ENCODE data around the gene IP6K3. TPM values are rescaled to one million over a fixed set of nuclear protein-coding genes. Genes with fewer than 3 reads are reported as not detected.

IP6K3 gene
- total and polyA plus RNA-seq, 2 donors: 0.28 to 6.6 TPM

DNA sequence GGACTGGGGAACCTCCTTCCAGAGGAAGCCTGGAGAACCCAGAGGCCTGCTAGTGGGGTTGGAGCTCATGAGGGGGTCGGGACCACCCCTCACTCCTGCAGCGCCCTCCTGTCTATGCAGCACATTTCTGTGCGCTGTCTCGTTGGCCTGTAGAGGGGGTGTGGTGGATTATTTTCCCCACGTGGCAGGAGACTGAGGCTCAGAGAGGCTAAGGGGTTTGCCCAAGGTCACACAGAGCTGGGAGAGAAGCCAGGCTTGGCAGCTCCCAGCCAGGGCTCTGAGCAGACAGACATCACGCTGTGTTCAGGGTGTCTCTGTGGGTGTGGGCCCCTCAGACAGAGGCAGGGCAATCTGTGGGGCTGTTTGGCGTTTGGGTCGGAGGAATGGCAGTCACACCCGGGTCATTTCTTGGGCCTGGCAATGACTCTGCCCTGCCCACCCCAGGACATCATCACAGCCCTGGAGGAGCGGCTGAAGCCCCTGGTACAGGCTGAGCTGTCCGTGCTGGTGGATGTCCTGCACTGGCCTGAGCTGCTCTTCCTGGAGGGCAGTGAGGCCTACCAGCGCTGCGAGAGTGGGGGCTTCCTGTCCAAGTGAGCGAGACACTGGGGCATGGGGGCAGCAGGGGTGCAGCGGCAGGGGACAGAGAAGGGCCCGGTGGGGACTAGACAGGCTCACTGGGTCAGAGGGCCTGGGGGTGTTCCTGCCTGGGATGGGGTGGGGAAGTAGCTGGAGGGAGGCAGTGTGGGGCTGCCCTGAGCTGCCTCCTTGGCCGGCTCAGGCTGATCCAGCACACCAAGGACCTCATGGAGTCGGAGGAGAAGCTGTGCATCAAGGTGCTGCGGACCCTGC is 62.9 kb downstream of the IP6K3 start:
- Histone ChIP-seq H3K9me3 (ENCODE audit: control insufficient read depth in 2 of 2, insufficient read depth in 1 of 2, low read length in 1 of 2) (peaks cover 0 to 1% of the 10 kb centered on the region in 2 donors), H3K27ac (ENCODE audit: low read depth in 1 of 2, low read length in 1 of 2) (no peak overlapping the region), H3K27me3 (ENCODE audit: control insufficient read depth in 2 of 2, insufficient read depth in 1 of 2, low read length in 1 of 2) (no peaks in the 10 kb centered on the region), H3K4me1 (ENCODE audit: control insufficient read depth in 2 of 2, insufficient read depth in 2 of 2, low read length in 2 of 2) (peaks cover 0 to 16% of the 10 kb centered on the region in 2 donors), H3K4me3 (ENCODE audit: low read length in 2 of 2) (no peak overlapping the region), H3K36me3 (ENCODE audit: control insufficient read depth in 2 of 2, insufficient read depth in 2 of 2, low read length in 1 of 2) (peaks cover 87 to 88% of the 10 kb centered on the region in 2 donors)
- WGBS: 95% methylated on average over 19 of the region's 19 CpGs
- DNase-seq (ENCODE audit: low read depth in 6 of 9, low spot score in 9 of 9): no peak

GRCh38 chr6:33683051-33683571 is 63.6 kb downstream of the IP6K3 start:
- H3K36me3 ChIP-seq (ENCODE audit: control insufficient read depth in 2 of 2, insufficient read depth in 2 of 2, low read length in 1 of 2): peaks cover 85 to 88% of the 10 kb centered on the region in 2 donors
- DNase-seq (ENCODE audit: low read depth in 6 of 9, low spot score in 9 of 9): peak in 3 of 9 donors; percentile 41 to 61 (median 45)
- no peak overlapping the region for H3K27ac ChIP-seq (ENCODE audit: low read depth in 1 of 2, low read length in 1 of 2)
- peaks cover 0 to 16% of the 10 kb centered on the region in 2 donors for H3K4me1 ChIP-seq (ENCODE audit: control insufficient read depth in 2 of 2, insufficient read depth in 2 of 2, low read length in 2 of 2)
- WGBS: 74% methylated on average over 15 of the region's 15 CpGs
- H3K4me3 ChIP-seq (ENCODE audit: low read length in 2 of 2): no peak overlapping the region
- H3K27me3 ChIP-seq (ENCODE audit: control insufficient read depth in 2 of 2, insufficient read depth in 1 of 2, low read length in 1 of 2): no peaks in the 10 kb centered on the region
- peaks cover 0 to 1% of the 10 kb centered on the region in 2 donors for H3K9me3 ChIP-seq (ENCODE audit: control insufficient read depth in 2 of 2, insufficient read depth in 1 of 2, low read length in 1 of 2)

- no peak overlapping the region for H3K27ac ChIP-seq (ENCODE audit: low read depth in 1 of 2, low read length in 1 of 2)
- no peaks in the 10 kb centered on the region for H3K27me3 ChIP-seq (ENCODE audit: control insufficient read depth in 2 of 2, insufficient read depth in 1 of 2, low read length in 1 of 2)
- H3K4me3 ChIP-seq (ENCODE audit: low read length in 2 of 2): no peak overlapping the region
- H3K4me1 ChIP-seq (ENCODE audit: control insufficient read depth in 2 of 2, insufficient read depth in 2 of 2, low read length in 2 of 2): peaks cover 0 to 16% of the 10 kb centered on the region in 2 donors
- H3K36me3 ChIP-seq (ENCODE audit: control insufficient read depth in 2 of 2, insufficient read depth in 2 of 2, low read length in 1 of 2): peaks cover 83 to 88% of the 10 kb centered on the region in 2 donors
- no peak for DNase-seq (ENCODE audit: low read depth in 6 of 9, low spot score in 9 of 9)
- 98% methylated on average over 13 of the region's 13 CpGs for WGBS
- H3K9me3 ChIP-seq (ENCODE audit: control insufficient read depth in 2 of 2, insufficient read depth in 1 of 2, low read length in 1 of 2): peaks cover 0 to 1% of the 10 kb centered on the region in 2 donors
Measured at GRCh38 chr6:33682341-33682740, 64.4 kb downstream of the IP6K3 start.

DNA sequence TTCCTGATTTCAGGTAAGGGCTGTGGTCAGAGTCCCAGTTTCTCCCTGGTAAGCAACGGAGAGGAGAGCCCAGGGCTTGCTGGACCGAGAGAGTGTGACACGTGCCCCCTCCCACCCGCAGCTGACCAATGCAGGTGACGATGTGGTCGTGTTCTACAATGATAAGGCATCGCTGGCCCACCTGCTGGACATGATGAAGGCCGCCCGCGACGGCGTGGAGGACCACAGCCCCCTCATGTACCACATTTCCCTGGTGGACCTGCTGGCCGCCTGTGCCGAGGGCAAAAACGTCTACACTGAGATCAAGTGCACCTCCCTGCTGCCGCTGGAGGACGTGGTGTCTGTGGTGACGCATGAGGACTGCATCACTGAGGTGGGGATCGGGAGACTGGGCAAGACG is 66.9 kb downstream of the IP6K3 start:
- peaks cover 74 to 87% of the 10 kb centered on the region in 2 donors for H3K36me3 ChIP-seq (ENCODE audit: control insufficient read depth in 2 of 2, insufficient read depth in 2 of 2, low read length in 1 of 2)
- H3K27me3 ChIP-seq (ENCODE audit: control insufficient read depth in 2 of 2, insufficient read depth in 1 of 2, low read length in 1 of 2): no peaks in the 10 kb centered on the region
- H3K9me3 ChIP-seq (ENCODE audit: control insufficient read depth in 2 of 2, insufficient read depth in 1 of 2, low read length in 1 of 2): no peaks in the 10 kb centered on the region
- 94% methylated on average over 20 of the region's 20 CpGs for WGBS
- H3K4me3 ChIP-seq (ENCODE audit: low read length in 2 of 2): no peak overlapping the region
- peaks cover 0 to 16% of the 10 kb centered on the region in 2 donors for H3K4me1 ChIP-seq (ENCODE audit: control insufficient read depth in 2 of 2, insufficient read depth in 2 of 2, low read length in 2 of 2)
- DNase-seq (ENCODE audit: low read depth in 6 of 9, low spot score in 9 of 9): no peak
- H3K27ac ChIP-seq (ENCODE audit: low read depth in 1 of 2, low read length in 1 of 2): no peak overlapping the region

- Histone ChIP-seq H3K36me3 (ENCODE audit: control insufficient read depth in 2 of 2, insufficient read depth in 2 of 2, low read length in 1 of 2) (peaks cover 69 to 87% of the 10 kb centered on the region in 2 donors), H3K27me3 (ENCODE audit: control insufficient read depth in 2 of 2, insufficient read depth in 1 of 2, low read length in 1 of 2) (no peaks in the 10 kb centered on the region), H3K4me1 (ENCODE audit: control insufficient read depth in 2 of 2, insufficient read depth in 2 of 2, low read length in 2 of 2) (peaks cover 0 to 16% of the 10 kb centered on the region in 2 donors), H3K9me3 (ENCODE audit: control insufficient read depth in 2 of 2, insufficient read depth in 1 of 2, low read length in 1 of 2) (no peaks in the 10 kb centered on the region), H3K27ac (ENCODE audit: low read depth in 1 of 2, low read length in 1 of 2) (no peak overlapping the region), H3K4me3 (ENCODE audit: low read length in 2 of 2) (no peak overlapping the region)
- 90% methylated on average over 12 of the region's 12 CpGs for WGBS
- no peak for DNase-seq (ENCODE audit: low read depth in 6 of 9, low spot score in 9 of 9)
Measured at GRCh38 chr6:33678932-33679490, 67.7 kb downstream of the IP6K3 start.

GRCh38 chr6:33678233-33678931 is 68.3 kb downstream of the IP6K3 start:
- DNase-seq (ENCODE audit: low read depth in 6 of 9, low spot score in 9 of 9): no peak
- Histone ChIP-seq H3K27ac (ENCODE audit: low read depth in 1 of 2, low read length in 1 of 2) (no peak overlapping the region), H3K27me3 (ENCODE audit: control insufficient read depth in 2 of 2, insufficient read depth in 1 of 2, low read length in 1 of 2) (no peaks in the 10 kb centered on the region), H3K9me3 (ENCODE audit: control insufficient read depth in 2 of 2, insufficient read depth in 1 of 2, low read length in 1 of 2) (no peaks in the 10 kb centered on the region), H3K4me3 (ENCODE audit: low read length in 2 of 2) (no peak overlapping the region), H3K4me1 (ENCODE audit: control insufficient read depth in 2 of 2, insufficient read depth in 2 of 2, low read length in 2 of 2) (peaks cover 0 to 10% of the 10 kb centered on the region in 2 donors), H3K36me3 (ENCODE audit: control insufficient read depth in 2 of 2, insufficient read depth in 2 of 2, low read length in 1 of 2) (peaks cover 68 to 87% of the 10 kb centered on the region in 2 donors)
- 93% methylated on average over 24 of the region's 24 CpGs for WGBS

- Histone ChIP-seq H3K9me3 (ENCODE audit: control insufficient read depth in 2 of 2, insufficient read depth in 1 of 2, low read length in 1 of 2) (no peaks in the 10 kb centered on the region), H3K4me1 (ENCODE audit: control insufficient read depth in 2 of 2, insufficient read depth in 2 of 2, low read length in 2 of 2) (peaks cover 0 to 3% of the 10 kb centered on the region in 2 donors), H3K27me3 (ENCODE audit: control insufficient read depth in 2 of 2, insufficient read depth in 1 of 2, low read length in 1 of 2) (no peaks in the 10 kb centered on the region), H3K27ac (ENCODE audit: low read depth in 1 of 2, low read length in 1 of 2) (no peak overlapping the region), H3K4me3 (ENCODE audit: low read length in 2 of 2) (no peak overlapping the region), H3K36me3 (ENCODE audit: control insufficient read depth in 2 of 2, insufficient read depth in 2 of 2, low read length in 1 of 2) (peaks cover 62 to 89% of the 10 kb centered on the region in 2 donors)
- 97% methylated on average over 2 of the region's 2 CpGs for WGBS
- no peak for DNase-seq (ENCODE audit: low read depth in 6 of 9, low spot score in 9 of 9)
Measured at GRCh38 chr6:33677689-33678088, 69.0 kb downstream of the IP6K3 start.

GRCh38 chr6:33677143-33677660 is 69.5 kb downstream of the IP6K3 start:
- Histone ChIP-seq H3K4me1 (ENCODE audit: control insufficient read depth in 2 of 2, insufficient read depth in 2 of 2, low read length in 2 of 2) (no peaks in the 10 kb centered on the region), H3K27ac (ENCODE audit: low read depth in 1 of 2, low read length in 1 of 2) (no peak overlapping the region), H3K36me3 (ENCODE audit: control insufficient read depth in 2 of 2, insufficient read depth in 2 of 2, low read length in 1 of 2) (peaks cover 61 to 89% of the 10 kb centered on the region in 2 donors), H3K9me3 (ENCODE audit: control insufficient read depth in 2 of 2, insufficient read depth in 1 of 2, low read length in 1 of 2) (no peaks in the 10 kb centered on the region), H3K4me3 (ENCODE audit: low read length in 2 of 2) (no peak overlapping the region), H3K27me3 (ENCODE audit: control insufficient read depth in 2 of 2, insufficient read depth in 1 of 2, low read length in 1 of 2) (no peaks in the 10 kb centered on the region)
- DNase-seq (ENCODE audit: low read depth in 6 of 9, low spot score in 9 of 9): no peak
- WGBS: 91% methylated on average over 8 of the region's 8 CpGs

All from thymus (tissue), 11 donors.